Astrocyte of the spinal cord (primary cell): ENCODE measurements around the gene TMA7.
A peak's percentile ranks its signal among the peaks of the same experiment; 100 is the strongest.

ENCODE experiments used
- DNase-seq: peaks from one replicate; pipeline ENCODE4 v3.0.0; 2011; ENCODE audit warnings: low read depth, low spot score
- H3K4me3 ChIP-seq: 2 replicates; pipeline ENCODE4 v1.5.1; 2011; ENCODE audit warnings: low read depth, mild to moderate bottlenecking, low read length, moderate library complexity
- in situ Hi-C: cut with HindIII; loops from 2 replicates; pipeline ENCODE4 v1.10.0; 2017; ENCODE audit warnings: low sequenced_read_pairs
- TF ChIP-seq, protein P1 (sequence below): IDR thresholded peaks from 2 replicates; pipeline ENCODE4 v1.5.1; 2012; ENCODE audit warnings: low read depth, mild to moderate bottlenecking, low read length, inconsistent platforms

TMA7 gene

DNA sequence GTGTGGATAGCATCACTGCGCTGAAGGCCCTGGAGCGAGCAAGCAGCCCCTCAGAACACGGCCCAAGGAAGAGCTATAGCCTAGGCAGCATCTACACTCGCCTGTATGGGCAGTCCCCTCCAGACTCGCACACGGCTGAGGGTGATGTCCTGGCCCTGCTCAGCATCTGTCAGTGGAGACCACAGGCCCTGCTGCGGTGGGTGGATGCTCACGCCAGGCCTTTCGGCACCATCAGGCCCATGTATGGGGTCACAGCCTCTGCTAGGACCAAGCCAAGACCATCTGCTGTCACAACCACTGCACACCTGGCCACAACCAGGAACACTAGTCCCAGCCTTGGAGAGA lies 27.0 kb downstream of the TMA7 start:
- H3K4me3 ChIP-seq: no peak overlapping the region
- TF ChIP-seq, protein P1, sequence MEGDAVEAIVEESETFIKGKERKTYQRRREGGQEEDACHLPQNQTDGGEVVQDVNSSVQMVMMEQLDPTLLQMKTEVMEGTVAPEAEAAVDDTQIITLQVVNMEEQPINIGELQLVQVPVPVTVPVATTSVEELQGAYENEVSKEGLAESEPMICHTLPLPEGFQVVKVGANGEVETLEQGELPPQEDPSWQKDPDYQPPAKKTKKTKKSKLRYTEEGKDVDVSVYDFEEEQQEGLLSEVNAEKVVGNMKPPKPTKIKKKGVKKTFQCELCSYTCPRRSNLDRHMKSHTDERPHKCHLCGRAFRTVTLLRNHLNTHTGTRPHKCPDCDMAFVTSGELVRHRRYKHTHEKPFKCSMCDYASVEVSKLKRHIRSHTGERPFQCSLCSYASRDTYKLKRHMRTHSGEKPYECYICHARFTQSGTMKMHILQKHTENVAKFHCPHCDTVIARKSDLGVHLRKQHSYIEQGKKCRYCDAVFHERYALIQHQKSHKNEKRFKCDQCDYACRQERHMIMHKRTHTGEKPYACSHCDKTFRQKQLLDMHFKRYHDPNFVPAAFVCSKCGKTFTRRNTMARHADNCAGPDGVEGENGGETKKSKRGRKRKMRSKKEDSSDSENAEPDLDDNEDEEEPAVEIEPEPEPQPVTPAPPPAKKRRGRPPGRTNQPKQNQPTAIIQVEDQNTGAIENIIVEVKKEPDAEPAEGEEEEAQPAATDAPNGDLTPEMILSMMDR: no peak
- in situ Hi-C loops: no loop called here
- DNase-seq: no peak

DNA sequence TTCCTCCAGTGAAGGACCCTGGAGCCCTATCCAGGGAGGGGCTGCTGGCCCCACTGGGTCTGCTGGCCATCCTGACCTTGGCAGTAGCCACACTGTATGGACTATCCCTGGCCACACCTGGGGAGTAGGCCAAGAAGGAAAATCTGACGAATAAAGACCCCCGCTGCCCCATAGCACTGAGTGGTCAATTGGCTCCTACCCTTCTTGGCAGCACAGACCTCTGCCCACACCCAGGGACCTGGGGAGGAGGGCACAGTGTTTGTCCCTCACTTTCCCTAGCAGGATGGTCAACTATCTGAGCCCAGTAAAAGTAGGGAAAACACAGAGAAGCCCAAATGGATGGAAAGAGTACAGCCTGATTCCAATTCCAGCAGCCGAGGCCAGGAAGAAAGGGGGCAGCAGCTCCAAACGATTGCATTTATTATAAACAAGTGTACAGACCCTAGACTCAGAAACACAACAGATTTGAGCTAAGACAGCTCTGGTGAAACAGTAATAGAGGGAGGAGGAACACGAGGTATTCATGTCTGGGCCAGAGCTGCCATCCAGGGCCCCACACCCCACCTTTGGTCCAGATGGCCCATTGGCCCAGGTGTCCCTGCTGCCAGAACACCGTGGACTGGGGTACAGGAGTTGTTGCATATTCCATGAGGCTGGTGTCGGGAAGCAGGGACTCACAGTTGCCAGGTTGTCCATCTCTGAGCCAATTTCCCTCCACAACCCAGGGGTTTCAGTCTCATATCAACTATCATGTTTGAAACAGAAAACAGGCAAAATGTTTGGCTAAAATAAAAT lies 27.6 kb downstream of the TMA7 start:
- TF ChIP-seq, protein P1: no peak
- no peak for DNase-seq
- in situ Hi-C loops: no loop called here
- H3K4me3 ChIP-seq: no peak overlapping the region

DNA sequence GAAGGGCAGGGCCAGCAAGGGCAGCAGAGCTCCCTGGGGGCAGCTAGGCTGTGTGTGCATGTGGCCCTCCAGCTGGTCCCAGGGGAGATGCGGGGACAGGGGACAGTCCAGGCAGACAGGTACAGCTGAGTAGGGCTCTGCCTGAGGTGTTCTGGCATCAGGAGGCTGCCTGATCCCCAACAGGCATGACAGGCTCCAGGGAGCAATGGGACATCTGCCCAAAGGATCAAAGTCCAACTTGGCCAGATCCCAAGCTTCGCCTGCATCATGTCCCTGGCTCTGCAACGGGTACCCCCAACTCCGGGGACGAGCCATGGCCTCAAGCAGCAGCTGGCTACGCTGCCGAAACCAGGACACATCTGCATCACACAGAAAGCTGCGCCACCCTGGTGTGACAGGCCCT lies 28.3 kb downstream of the TMA7 start:
- no peak for DNase-seq
- TF ChIP-seq, protein P1: no peak
- H3K4me3 ChIP-seq: no peak overlapping the region
- in situ Hi-C loops: no loop called here

DNA sequence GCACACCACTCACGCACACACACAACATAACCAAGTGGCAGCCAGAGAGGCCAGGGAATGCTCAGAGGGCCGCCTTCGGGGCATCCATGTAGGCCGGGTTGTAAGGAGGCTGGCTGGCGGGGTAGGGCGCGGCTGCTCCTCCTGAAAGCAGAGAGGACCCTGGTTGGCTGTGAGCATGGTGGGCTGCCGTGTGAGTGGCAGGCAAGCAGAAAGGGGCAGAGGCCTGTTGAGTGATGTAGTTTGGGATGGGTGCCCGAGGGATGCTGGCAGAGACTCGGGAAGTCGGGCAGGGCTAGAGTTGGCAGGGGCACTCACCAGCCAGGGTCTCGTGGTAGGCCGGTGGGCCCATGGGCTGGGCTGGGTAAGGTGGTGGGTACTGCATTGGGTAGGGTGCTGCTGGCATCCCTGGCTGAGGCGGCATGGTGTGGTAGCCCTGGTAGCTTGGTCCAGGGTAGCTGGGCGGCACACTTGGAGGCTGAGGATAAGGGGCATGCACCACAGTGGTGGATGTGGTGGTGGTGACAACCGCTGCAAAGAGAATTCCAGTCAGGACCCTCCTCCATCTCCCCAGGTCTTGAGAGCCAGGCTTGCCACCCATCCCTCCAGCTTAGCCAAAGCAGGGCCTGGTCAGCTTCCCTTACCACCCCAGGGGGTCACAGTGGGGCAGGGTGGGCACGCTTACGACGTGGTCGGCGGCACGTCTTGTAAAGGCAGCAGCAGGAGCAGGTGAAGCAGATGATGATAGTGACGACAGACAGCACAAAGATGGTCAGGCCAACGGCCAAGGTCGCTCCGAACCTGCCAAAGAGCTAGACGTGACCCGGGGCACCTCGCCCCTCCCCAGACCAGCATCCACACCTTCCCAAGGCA lies 29.2 kb downstream of the TMA7 start:
- H3K4me3 ChIP-seq: no peak overlapping the region
- no peak for DNase-seq
- TF ChIP-seq, protein P1: no peak
- in situ Hi-C loops: no loop called here

DNA sequence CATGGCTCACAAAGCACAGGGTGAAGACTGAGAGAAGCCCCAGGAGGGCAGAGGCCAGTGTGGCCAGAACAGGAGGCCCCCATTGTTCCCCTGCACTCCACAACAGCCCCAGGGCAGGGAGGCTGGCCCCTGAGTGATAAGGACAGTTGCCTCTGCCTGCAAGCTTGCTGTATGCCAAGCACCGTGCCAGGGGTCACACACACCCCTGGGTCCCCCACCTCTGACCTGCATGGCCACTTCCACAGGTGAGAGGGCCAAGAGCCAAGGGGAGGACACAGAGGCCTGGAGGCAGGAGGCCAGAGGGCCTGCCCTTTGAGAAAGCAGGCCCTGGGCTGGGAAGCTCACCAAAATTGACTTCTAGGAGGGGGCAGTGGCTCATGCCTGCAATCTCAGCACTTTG lies 30.2 kb downstream of the TMA7 start:
- TF ChIP-seq, protein P1: no peak
- no peak overlapping the region for H3K4me3 ChIP-seq
- in situ Hi-C loops: no loop called here
- DNase-seq: no peak

DNA sequence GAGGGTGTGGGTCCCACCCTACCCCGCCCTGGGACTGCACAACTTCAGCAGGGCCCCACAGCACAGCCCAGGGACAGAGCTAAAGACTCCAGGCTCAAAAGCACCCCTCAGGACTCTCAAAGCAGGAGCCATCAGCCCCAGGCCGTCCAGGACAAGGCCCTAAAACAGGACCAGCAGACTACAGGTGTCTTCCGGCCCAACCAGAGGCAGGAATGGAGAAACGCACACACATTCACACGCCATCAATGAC lies 32.5 kb downstream of the TMA7 start:
- DNase-seq: no peak
- TF ChIP-seq, protein P1: no peak
- in situ Hi-C loops: no loop called here
- peak overlapping the region; percentile 84 for H3K4me3 ChIP-seq
